Thyroid gland (tissue), 4 donors: ENCODE data around the gene ENTR1.

ENCODE experiments used
- CTCF ChIP-seq, 6 experiments: fragments of 200-600 bp in 3 of 6; fragments of 450-650 bp in 3 of 6; sonication (generic) in 3 of 6; IDR thresholded peaks; one replicate each; pipeline ENCODE4 v1.5.1; 2016 to 2019; ENCODE audit warnings: antibody characterized with exemption in 6 of 6, mild to moderate bottlenecking in 2 of 6, inconsistent platforms in 1 of 6, moderate library complexity in 1 of 6
- POLR2A ChIP-seq, 2 donors: fragments of 450-650 bp; IDR thresholded peaks; one replicate each; pipeline ENCODE4 v1.6.1; 2017; ENCODE audit warnings: antibody characterized with exemption in 2 of 2, mild to moderate bottlenecking in 2 of 2, moderate library complexity in 1 of 2

DNA sequence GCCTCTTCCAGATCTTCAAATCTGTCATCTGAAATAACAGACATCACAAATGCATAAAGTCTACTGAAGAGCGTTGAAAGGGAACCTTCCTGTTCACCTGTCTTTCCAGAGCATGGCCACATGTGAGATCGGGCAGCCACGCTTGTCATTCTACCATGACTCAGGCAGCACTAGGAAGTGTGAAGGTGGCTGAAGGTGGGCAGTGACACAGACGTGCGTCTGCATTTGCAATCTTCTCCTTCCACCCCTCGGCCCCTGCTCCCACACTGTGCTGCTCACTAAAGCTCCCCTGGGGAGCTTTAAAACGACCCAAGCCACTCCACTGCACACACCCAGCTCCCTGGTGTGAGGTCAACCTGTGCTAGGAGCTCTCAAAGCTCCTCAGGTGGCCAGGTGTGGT, 2.5 kb downstream of the ENTR1 start:
- TF ChIP-seq CTCF (IDR thresholded peaks at IDR 0.05), result no peak
- TF ChIP-seq POLR2A (IDR thresholded peaks at IDR 0.05), result no peak
